HG03575 (cell line): ENCODE measurements around the gene MAD1L1.

Experiments used
- ATAC-seq: cut with Tn5 transposase; IDR thresholded peaks from one replicate; pipeline ENCODE4 v1.9.1; 2021; ENCODE audit not compliant: unreplicated experiment, insufficient number of reproducible peaks, low FRiP score; ENCODE audit errors: extremely low read depth

The MAD1L1 gene

GRCh38 chr7:1969459-1970284 lies 263.1 kb downstream of the MAD1L1 start:
- no peak for ATAC-seq

- ATAC-seq: no peak
These were observed 264.2 kb downstream of the MAD1L1 start for GRCh38 chr7:1968397-1969111.

DNA sequence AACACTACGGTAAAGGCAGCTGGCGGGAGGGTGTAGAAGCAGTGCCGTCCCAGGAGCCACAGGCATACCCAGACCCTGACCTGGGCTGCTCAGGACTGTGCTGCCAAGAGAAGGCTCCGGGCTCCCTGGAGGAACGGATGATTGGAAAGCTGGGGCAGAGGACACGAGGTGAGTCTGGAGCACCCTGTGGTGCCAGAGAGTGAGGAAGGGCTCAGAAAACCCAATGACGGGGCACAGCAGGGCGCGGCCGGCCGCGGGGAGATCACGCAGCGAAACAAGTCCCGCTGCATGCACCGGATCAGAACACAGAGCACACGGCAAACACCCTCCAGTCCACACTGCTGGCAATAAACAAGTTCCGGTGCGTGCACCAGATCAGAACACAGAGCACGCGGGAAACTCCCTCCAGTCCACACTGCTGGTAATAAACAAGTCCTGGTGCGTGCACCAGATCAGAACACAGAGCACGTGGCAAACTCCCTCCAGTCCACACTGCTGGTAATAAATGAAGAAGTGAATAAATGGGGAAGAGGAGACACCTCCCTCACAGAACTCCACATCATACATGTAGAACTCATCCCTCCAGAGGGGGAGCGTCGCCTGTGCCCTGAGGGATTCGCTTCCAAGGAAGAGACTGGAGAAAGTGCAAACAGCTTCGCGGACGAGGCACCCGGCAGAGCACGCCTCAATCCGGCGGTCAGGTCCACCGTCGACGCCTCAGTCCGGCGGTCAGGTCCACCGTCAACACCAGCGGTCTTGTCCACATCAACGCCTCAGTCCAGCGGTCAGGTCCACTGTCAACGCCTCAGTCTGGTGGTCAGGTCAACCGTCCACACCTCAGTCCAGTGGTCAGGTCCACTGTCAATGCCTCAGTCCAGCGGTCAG lies 265.0 kb downstream of the MAD1L1 start:
- ATAC-seq: no peak

DNA sequence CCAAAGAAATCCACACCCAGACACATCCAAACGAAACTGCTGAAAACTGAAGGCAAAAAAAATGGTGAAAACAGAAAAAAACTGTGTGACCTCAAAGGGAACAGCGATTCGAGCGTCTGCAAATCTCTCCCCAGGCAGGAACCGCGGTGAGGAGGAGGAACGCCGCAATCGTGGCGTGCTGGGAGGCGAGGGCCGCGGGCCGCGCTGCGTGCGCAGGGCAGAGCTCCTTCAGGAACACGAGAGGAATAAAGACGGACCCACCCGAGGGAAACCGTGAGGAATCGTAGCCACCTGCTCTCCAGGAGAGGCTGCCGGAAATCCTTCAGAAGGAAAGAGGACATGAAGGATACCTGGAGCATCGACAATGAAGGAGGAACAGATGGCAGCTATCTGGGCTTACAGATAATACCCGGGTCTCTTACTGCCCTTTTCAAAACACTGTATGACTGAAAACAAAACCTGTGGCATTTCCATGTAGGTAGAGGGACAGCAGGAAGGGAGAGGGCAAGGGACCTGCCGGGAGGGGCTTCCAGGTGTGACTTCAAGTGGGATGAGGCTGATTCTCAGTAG lies 266.0 kb downstream of the MAD1L1 start:
- ATAC-seq: no peak

DNA sequence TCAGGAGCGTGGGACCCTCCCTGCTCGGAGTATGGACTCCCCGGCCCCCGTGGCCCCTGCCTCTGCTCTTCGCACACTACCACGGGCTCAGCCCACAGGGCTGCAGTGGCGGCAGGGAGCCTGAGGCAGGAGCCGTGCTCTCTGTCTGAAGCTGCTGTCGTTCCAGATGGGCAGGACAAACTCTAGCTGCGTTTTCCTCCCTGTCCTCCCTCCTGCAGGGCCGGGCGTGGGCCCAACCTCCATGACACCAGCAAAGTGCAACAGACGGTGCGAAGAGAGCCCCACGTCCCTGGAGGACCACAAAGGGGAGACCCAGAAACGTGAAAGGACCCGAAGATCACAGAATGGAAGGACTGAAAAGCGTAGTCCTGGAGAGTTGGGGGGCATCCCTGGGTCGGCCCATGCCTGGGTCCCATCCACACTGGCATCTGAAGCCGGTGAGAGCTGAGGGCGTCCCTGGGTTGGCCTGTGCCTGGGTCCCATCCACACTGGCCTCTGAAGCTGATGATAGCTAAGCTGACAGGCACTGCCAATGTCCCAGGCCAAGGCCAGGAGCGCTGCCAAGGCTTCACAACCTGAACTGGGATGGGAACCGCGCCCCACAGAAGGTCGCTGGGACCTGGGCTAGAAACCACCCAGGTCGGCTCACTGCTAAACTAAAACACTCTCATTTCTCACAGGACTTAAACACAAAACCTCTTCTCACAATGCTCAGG lies 267.0 kb downstream of the MAD1L1 start:
- no peak for ATAC-seq

GRCh38 chr7:1964913-1965578 lies 267.7 kb downstream of the MAD1L1 start:
- no peak for ATAC-seq

DNA sequence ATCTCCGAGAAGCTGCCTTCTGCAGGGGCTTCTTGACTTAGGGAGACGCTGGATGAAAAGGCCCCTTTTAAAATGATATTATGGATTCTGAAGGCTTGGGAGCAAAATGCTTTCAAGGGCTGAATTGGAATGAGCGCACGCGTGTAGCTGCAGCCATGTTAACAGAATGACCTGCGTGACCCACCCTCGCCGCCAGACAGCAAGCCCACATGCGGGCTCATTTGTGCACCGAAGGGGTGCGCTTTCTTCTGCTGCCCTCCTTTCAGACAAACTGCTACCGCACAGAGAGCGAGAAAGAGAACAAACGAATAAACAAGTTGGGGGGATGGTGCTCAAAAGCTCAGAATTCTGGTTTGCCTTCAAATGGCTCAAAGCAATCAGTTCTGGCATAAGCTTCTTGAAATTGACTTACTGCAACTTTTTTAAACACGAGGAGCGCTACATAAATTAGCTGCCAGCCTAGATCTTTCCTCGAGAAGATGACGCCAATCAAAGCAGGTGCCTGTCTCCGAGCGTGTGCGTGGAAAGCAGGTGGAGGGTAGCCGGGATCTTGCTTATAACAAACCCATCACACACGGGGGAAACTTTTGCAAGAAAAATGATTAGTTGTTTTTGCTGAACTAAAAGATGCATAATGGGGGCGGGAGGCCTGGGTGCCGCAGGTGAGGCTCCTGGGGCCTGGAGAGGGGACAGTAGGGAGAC lies 268.4 kb downstream of the MAD1L1 start:
- no peak for ATAC-seq

GRCh38 chr7:1963575-1963974 lies 269.2 kb downstream of the MAD1L1 start:
- ATAC-seq: no peak

- ATAC-seq: no peak
These were observed 271.0 kb downstream of the MAD1L1 start for GRCh38 chr7:1961701-1962276.

- no peak for ATAC-seq
These were observed 273.4 kb downstream of the MAD1L1 start for GRCh38 chr7:1959305-1959704.

- no peak for ATAC-seq
These were observed 275.1 kb downstream of the MAD1L1 start for GRCh38 chr7:1957471-1958225.

DNA sequence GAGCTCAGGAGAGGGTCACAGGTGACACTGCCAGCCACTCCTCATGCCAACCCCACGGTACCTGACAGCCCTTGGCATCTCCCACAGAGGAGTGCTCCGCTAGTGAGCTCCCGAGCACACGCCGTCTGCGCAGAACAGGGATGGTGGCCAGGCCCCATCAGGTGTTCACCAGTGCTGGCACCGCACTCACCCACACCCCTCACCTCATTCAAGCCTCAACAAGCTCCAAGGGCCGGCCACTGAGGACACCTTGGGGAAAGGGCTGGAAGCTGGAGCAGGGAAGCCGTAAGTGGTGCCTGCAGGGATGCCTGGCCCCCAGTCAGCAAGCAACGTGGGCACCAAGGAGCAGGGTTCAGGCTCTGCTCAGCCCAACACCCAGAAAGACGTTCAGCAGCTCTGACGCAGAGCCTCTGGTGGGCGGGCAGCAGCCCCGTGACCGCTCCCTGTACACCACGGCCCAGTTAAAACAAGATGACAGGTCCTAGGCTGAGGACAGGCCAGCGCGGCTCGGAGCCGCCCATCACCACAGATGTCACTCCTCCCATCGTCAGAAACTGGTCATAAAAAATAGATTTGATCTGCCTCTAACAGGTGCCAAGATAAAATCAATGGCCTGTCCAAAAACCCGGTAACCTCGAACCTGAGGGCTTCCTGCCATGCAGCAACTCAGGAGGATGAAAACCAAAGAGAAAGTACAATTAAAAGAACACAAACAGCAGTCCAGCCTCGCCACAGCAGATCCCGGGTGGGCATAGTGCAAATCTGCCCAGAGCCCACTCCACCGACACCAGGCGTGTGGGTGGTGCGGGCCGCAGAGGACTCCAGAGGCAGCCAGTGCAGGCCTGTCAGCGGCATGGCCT lies 275.9 kb downstream of the MAD1L1 start:
- ATAC-seq: no peak

DNA sequence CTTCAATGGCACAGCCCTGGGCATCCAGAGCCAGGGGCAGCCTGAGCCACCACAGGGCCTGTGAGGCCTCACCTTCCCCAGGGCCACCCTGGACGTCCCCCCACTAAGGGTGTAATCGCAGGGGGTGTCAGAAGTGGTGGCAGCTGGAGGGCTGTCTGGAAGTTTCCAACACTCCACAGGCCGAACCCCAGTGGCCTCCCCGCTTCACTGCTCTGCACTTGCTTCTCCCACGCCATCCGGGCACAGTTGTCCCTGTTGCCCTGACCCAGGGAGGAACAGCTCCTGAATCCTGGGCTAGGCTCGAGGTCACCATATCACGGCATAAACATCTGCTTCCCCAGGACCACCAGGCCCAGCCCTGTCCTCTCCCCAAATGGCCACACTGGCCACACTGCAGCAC lies 276.6 kb downstream of the MAD1L1 start:
- no peak for ATAC-seq

DNA sequence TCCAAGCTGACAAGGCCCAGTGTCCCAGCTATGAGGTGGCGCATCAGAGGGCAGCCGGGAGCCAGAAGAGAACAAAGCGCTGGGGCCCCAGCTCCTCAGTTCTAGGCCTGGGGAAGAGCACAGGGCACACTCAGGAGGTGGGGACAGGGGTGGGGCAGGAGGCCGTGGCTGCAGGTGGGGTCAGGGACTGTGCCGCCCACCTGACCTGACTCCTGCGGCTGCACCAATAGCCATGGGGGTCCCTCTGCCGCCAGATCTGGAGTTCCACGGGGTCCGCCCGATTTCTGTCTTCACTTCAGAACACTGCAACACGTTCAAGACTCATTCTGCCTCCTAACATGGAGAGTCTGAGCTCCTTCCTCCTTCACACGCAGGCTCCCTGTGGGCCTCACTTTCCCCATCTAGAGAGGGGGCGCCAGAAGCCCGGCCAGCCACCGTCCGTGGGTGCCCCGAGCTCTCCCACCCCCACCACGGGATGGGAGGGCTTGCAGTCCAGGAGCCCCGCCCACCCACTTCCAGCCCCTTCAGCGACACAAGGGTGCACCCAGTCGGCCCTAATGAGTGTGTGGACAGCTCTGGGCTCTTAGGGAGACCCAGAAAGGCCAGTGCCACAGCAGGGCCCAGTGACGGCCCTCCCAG lies 278.3 kb downstream of the MAD1L1 start:
- no peak for ATAC-seq
